HUES6 (cell line): Measurements from ENCODE around the gene CDC42EP2.

Experiments used
- H3K27ac ChIP-seq: 2 replicates; pipeline ENCODE4 v1.7.0; 2013; ENCODE audit warnings: low read depth, mild to moderate bottlenecking, low read length, inconsistent platforms
- H3K27me3 ChIP-seq: 2 replicates; pipeline ENCODE4 v1.6.1; 2013; ENCODE audit warnings: low read length; ENCODE audit not compliant: control insufficient read depth, insufficient read depth
- H3K36me3 ChIP-seq: 2 replicates; pipeline ENCODE4 v1.6.1; 2013; ENCODE audit warnings: low read length; ENCODE audit not compliant: control insufficient read depth, insufficient read depth
- H3K4me1 ChIP-seq: 2 replicates; pipeline ENCODE4 v1.6.1; 2013; ENCODE audit warnings: low read length; ENCODE audit not compliant: control insufficient read depth, insufficient read depth
- H3K4me3 ChIP-seq: 2 replicates; pipeline ENCODE4 v1.5.1; 2013; ENCODE audit warnings: low read depth, low read length
- H3K9ac ChIP-seq: one replicate; pipeline ENCODE4 v1.6.1; 2013; ENCODE audit warnings: mild to moderate bottlenecking, low read length
- H3K9me3 ChIP-seq: 2 replicates; pipeline ENCODE4 v1.6.1; 2013; ENCODE audit warnings: low read depth, low read length; ENCODE audit not compliant: control insufficient read depth, insufficient read depth

Gene CDC42EP2

GRCh38 chr11:65287601-65288000 is 27.1 kb upstream of the CDC42EP2 start:
- H3K36me3 ChIP-seq, result peaks cover 93% of the 10 kb centered on the region
- H3K9ac ChIP-seq, result no peak overlapping the region
- no peak overlapping the region for H3K27ac ChIP-seq
- H3K4me1 ChIP-seq, result peaks cover 5% of the 10 kb centered on the region; the same call in 1 of the 2 replicates
- no peaks in the 10 kb centered on the region for H3K9me3 ChIP-seq
- no peak overlapping the region for H3K4me3 ChIP-seq
- H3K27me3 ChIP-seq, result no peaks in the 10 kb centered on the region

DNA sequence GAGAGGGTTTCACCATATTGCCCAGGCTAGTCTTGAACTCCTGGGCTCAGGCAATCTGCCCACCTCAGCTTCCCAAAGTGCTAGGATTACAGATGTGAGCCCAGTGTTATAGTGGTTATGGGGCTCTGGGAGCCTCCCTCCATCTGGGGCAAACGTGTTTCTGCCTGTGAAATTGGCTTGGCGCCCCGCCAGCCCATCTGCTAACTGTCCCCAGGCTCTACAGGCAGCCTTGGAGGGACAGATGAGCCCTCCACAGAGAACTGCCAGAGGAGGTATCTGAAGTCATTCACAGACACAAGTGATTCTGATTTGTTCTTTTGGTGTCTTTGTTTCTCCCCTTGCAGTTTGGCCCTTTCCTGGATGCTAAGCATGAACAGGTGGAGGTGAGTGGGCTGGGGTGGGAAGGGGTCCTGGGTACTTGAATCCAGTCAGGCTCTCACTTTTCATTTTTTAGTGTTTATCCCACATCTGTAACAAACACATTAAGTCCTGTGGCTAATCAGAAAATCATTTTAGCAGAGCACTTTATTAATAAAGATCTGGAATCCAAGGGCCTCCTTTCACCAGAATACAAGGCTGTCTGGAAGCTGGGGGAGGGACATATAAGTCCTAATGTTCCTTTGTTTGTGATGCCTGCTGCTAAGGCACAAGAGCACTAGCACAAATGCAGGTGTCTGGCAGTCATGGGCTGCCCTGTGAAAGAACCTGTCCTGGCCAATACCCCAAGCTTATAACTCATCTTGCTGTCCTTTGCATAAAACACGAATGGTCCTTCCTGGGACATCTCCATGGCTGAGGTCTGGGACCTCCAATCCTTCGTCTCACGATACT is 25.7 kb upstream of the CDC42EP2 start:
- Histone ChIP-seq H3K4me1 (peaks cover 5% of the 10 kb centered on the region; the same call in 1 of the 2 replicates), H3K27ac (no peak overlapping the region), H3K27me3 (no peaks in the 10 kb centered on the region), H3K36me3 (peaks cover 94% of the 10 kb centered on the region), H3K9ac (no peak overlapping the region), H3K9me3 (no peaks in the 10 kb centered on the region), H3K4me3 (no peak overlapping the region)

- peaks cover 95% of the 10 kb centered on the region for H3K36me3 ChIP-seq
- H3K9ac ChIP-seq, result no peak overlapping the region
- peaks cover 5% of the 10 kb centered on the region; the same call in 1 of the 2 replicates for H3K4me1 ChIP-seq
- H3K4me3 ChIP-seq, result no peak overlapping the region
- H3K27ac ChIP-seq, result no peak overlapping the region
- H3K27me3 ChIP-seq, result no peaks in the 10 kb centered on the region
- no peaks in the 10 kb centered on the region for H3K9me3 ChIP-seq
These were observed 24.1 kb upstream of the CDC42EP2 start for GRCh38 chr11:65290448-65291165.

- Histone ChIP-seq H3K4me3 (no peak overlapping the region), H3K27ac (no peak overlapping the region), H3K36me3 (peaks cover 95% of the 10 kb centered on the region), H3K27me3 (no peaks in the 10 kb centered on the region), H3K9ac (no peak overlapping the region), H3K9me3 (no peaks in the 10 kb centered on the region), H3K4me1 (peaks cover 5% of the 10 kb centered on the region; the same call in 1 of the 2 replicates)
These were observed 23.1 kb upstream of the CDC42EP2 start for GRCh38 chr11:65291613-65292012.

DNA sequence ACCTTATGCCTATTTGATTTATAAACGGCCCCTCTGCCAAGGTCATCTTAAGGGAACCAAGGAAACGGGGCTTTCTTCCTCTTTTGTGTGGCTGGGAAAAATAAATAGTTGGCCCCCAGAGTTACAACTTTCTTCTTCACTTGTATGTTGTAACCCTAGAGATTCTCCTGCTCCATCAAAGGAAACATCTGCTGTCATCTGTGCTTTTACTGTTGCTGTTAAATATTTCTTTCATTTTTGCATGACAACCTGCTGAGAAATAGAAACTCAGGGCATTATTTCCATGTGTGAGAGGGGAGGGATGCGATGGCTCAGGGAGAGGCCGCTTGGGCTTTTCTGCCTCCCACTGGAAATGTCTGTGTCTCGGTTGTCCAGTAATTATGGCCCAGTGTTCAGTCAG is 21.8 kb upstream of the CDC42EP2 start:
- no peaks in the 10 kb centered on the region for H3K27me3 ChIP-seq
- no peak overlapping the region for H3K27ac ChIP-seq
- H3K9ac ChIP-seq, result peak overlapping the region; percentile 13
- H3K36me3 ChIP-seq, result peaks cover 91% of the 10 kb centered on the region
- H3K9me3 ChIP-seq, result no peaks in the 10 kb centered on the region
- no peak overlapping the region for H3K4me3 ChIP-seq
- H3K4me1 ChIP-seq, result peaks cover 5% of the 10 kb centered on the region; the same call in 1 of the 2 replicates

DNA sequence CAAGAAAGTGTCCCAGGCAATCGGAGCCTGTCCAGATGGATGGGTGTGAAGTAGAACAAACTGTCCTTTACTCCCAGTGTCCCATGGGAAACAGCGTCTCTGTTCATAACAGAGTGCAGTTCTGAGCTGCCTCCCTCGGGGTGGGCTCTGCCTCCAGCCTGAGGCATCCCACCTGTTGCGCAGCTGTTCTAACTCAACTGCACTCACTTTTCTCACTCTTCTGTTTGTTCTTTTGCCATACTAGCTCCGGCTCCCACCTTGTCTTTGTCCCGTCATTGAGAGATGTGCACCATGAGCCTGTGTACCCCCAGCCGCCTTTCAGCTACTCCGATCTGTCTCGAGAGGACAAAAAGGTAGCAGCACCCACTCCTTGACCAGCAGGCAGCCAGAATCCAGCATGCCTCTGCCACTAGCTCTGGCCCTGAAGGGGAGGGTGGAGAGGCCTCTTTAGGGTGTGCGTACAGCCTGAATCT is 20.7 kb upstream of the CDC42EP2 start:
- peaks cover 5% of the 10 kb centered on the region; the same call in 1 of the 2 replicates for H3K4me1 ChIP-seq
- H3K4me3 ChIP-seq, result no peak overlapping the region
- H3K27ac ChIP-seq, result no peak overlapping the region
- H3K9me3 ChIP-seq, result no peaks in the 10 kb centered on the region
- H3K9ac ChIP-seq, result no peak overlapping the region
- peaks cover 94% of the 10 kb centered on the region for H3K36me3 ChIP-seq
- no peaks in the 10 kb centered on the region for H3K27me3 ChIP-seq

GRCh38 chr11:65295001-65295400 is 19.7 kb upstream of the CDC42EP2 start:
- Histone ChIP-seq H3K9me3 (no peaks in the 10 kb centered on the region), H3K36me3 (peaks cover 89% of the 10 kb centered on the region), H3K4me3 (no peak overlapping the region), H3K4me1 (peaks cover 5% of the 10 kb centered on the region; the same call in 1 of the 2 replicates), H3K27ac (no peak overlapping the region), H3K27me3 (no peaks in the 10 kb centered on the region), H3K9ac (no peak overlapping the region)

DNA sequence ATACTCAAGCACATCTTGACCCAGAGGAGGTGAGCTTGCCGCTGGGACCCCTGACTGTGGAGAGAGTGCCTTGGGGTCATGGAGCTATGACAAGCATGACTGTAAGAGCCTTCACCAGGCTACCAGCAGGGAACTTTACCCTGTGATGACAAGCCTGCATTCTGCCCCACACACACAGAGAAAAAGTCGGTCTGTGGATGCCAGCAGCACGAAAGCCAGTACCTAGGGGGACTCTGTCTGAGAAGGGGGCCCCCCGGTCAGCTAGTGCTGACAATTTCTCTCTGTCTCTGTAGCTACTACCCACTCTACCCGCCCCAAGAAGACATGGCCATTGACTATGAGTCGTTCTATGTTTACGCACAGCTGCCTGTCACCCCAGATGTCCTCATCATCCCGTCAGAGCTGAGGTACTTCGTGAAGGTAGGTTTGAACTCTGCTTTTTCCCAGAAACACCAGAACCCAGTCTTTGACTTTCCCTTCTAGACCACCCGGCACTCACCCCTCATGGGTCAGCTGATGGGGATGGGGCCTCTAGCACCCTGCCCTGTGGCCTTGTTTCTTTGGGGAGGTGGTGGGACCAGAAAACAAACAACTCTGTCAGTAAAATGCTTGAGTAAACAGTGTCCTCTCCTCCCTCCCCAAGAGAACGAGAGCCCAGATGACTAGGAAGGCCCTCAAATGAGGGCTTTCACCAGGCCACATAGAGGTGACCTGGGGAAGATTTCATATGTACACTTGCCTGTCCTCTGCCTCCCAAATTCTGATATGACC is 18.9 kb upstream of the CDC42EP2 start:
- H3K27me3 ChIP-seq, result no peaks in the 10 kb centered on the region
- no peak overlapping the region for H3K9ac ChIP-seq
- H3K9me3 ChIP-seq, result no peaks in the 10 kb centered on the region
- no peak overlapping the region for H3K27ac ChIP-seq
- H3K36me3 ChIP-seq, result peaks cover 81% of the 10 kb centered on the region
- H3K4me1 ChIP-seq, result peaks cover 5% of the 10 kb centered on the region; the same call in 1 of the 2 replicates
- H3K4me3 ChIP-seq, result no peak overlapping the region

GRCh38 chr11:65297026-65297672 is 17.5 kb upstream of the CDC42EP2 start:
- Histone ChIP-seq H3K9me3 (no peaks in the 10 kb centered on the region), H3K4me3 (no peak overlapping the region), H3K27me3 (no peaks in the 10 kb centered on the region), H3K9ac (no peak overlapping the region), H3K4me1 (peaks cover 9% of the 10 kb centered on the region), H3K36me3 (peaks cover 70% of the 10 kb centered on the region), H3K27ac (no peak overlapping the region)

GRCh38 chr11:65298131-65298535 is 16.5 kb upstream of the CDC42EP2 start:
- Histone ChIP-seq H3K4me1 (peaks cover 10% of the 10 kb centered on the region), H3K27ac (no peak overlapping the region), H3K9ac (no peak overlapping the region), H3K9me3 (no peaks in the 10 kb centered on the region), H3K27me3 (no peaks in the 10 kb centered on the region), H3K4me3 (no peak overlapping the region), H3K36me3 (peaks cover 66% of the 10 kb centered on the region)
